Endothelial cell of umbilical vein (primary cell): ENCODE measurements around the gene GCAT. TPM values are rescaled to one million over a fixed set of nuclear protein-coding genes. Genes with fewer than 3 reads are reported as not detected.
A peak's percentile ranks its signal among the peaks of the same experiment; 100 is the strongest.

Experiments used
- BruUV-seq: library from RNA; stranded (reverse); fragments of 400-500 nt; replicated peaks from 2 replicates; lab custom pipeline; 2021; lab: Mats Ljungman, UMichigan
- CTCF ChIA-PET: fragments of 300-600, 350-600 bp; sonication (Branson Sonifier 250); formaldehyde crosslinking; loops from one replicate; lab custom pipeline; 2021; ENCODE audit warnings: antibody characterized with exemption, inconsistent platforms; lab: Charles Lee
- POLR2A ChIA-PET: fragments of 300-600, 350-600 bp; sonication (Branson Sonifier 250); formaldehyde crosslinking; loops from one replicate; lab custom pipeline; 2021; ENCODE audit warnings: antibody characterized with exemption, inconsistent platforms; lab: Charles Lee
- DNase-seq: peaks from one replicate; pipeline ENCODE4 v3.0.0-alpha.2; 2011; ENCODE audit warnings: low read depth, low spot score
- FAIRE-seq: peaks from 2 replicates; lab custom pipeline; 2011; peaks lifted over from hg19 to GRCh38; lab: Jason Lieb, UNC
- H2AFZ ChIP-seq: 2 replicates; pipeline ENCODE4 v1.6.0; 2012; ENCODE audit warnings: low read depth, low read length, control low read depth, inconsistent platforms
- H3K27ac ChIP-seq: 2 replicates; pipeline ENCODE4 v1.5.1; 2011; ENCODE audit warnings: low read depth, mild to moderate bottlenecking, control low read depth, low read length, moderate library complexity; ENCODE audit not compliant: insufficient read depth
- H3K27me3 ChIP-seq, 2 experiments: 2 replicates each; pipeline versions ENCODE4 v1.6.0 to v1.6.1; 2011; ENCODE audit warnings: low read length in 2 of 2, mixed read lengths in 1 of 2; ENCODE audit not compliant: control insufficient read depth in 2 of 2, insufficient read depth in 2 of 2
- H3K36me3 ChIP-seq, 2 experiments: 2 replicates in 1 of 2; 3 replicates in 1 of 2; pipeline ENCODE4 v1.5.1; 2011; ENCODE audit warnings: low read length in 2 of 2, mild to moderate bottlenecking in 1 of 2, moderate library complexity in 1 of 2; ENCODE audit not compliant: control insufficient read depth in 2 of 2, insufficient read depth in 2 of 2; ENCODE audit errors: extremely low read depth in 1 of 2
- H3K4me1 ChIP-seq: 3 replicates; pipeline ENCODE4 v1.5.1; 2011; ENCODE audit warnings: mild to moderate bottlenecking, low read length; ENCODE audit not compliant: control insufficient read depth, insufficient read depth; ENCODE audit errors: extremely low read depth
- H3K4me2 ChIP-seq: 2 replicates; pipeline ENCODE4 v1.6.1; 2011; ENCODE audit warnings: low read length, control low read depth, mixed read lengths; ENCODE audit not compliant: insufficient read depth
- H3K4me3 ChIP-seq, 3 experiments: fragments of 200-600 bp in 1 of 3; sonication (generic), shearing (Covaris generic) in 1 of 3; replicated peaks in 1 of 3; 2 replicates each; pipeline ENCODE4 v1.5.1; 2011 to 2016; ENCODE audit warnings: control low read depth in 3 of 3, low read length in 3 of 3, mild to moderate bottlenecking in 2 of 3, inconsistent platforms in 1 of 3, low read depth in 1 of 3, moderate library complexity in 1 of 3; ENCODE audit not compliant: insufficient read depth in 1 of 3
- H3K79me2 ChIP-seq: 2 replicates; pipeline ENCODE4 v1.6.0; 2012; ENCODE audit warnings: low read length, inconsistent platforms; ENCODE audit not compliant: control insufficient read depth, insufficient read depth
- H3K9ac ChIP-seq: replicated peaks from 2 replicates; pipeline ENCODE3; 2011; ENCODE audit warnings: low read length, control low read depth; ENCODE audit not compliant: insufficient read depth; ENCODE audit errors: extremely low read depth
- H3K9me1 ChIP-seq: replicated peaks from 3 replicates; pipeline ENCODE4 v1.6.0; 2011; ENCODE audit warnings: mild to moderate bottlenecking, low read length; ENCODE audit not compliant: control insufficient read depth, insufficient read depth; ENCODE audit errors: extremely low read depth
- H3K9me3 ChIP-seq: replicated peaks from 2 replicates; pipeline ENCODE4 v1.5.1; 2012; ENCODE audit warnings: low read length, inconsistent platforms; ENCODE audit not compliant: control insufficient read depth, insufficient read depth
- H4K20me1 ChIP-seq: replicated peaks from 2 replicates; pipeline ENCODE3; 2011; ENCODE audit warnings: mild to moderate bottlenecking, low read length; ENCODE audit not compliant: control insufficient read depth, insufficient read depth; ENCODE audit errors: extremely low read depth
- CTCF ChIP-seq, 2 donors: IDR thresholded peaks; 1 replicate in 1 of 2; 2 replicates in 1 of 2; pipeline ENCODE4 v1.5.1; 2011; ENCODE audit warnings: low read length in 2 of 2, mild to moderate bottlenecking in 2 of 2, moderate library complexity in 2 of 2, control low read depth in 1 of 2, inconsistent platforms in 1 of 2, low read depth in 1 of 2; ENCODE audit not compliant: insufficient read depth in 1 of 2; ENCODE audit errors: extremely low read depth in 1 of 2
- EZH2 ChIP-seq: IDR thresholded peaks from 2 replicates; pipeline ENCODE4 v1.6.1; 2012; ENCODE audit warnings: borderline replicate concordance, low read depth, mild to moderate bottlenecking, moderate library complexity, low read length, inconsistent platforms; ENCODE audit not compliant: severe bottlenecking
- FOS ChIP-seq: IDR thresholded peaks from 2 replicates; pipeline ENCODE4 v1.6.1; 2011; ENCODE audit warnings: mild to moderate bottlenecking, low read length, moderate library complexity, borderline replicate concordance; ENCODE audit not compliant: insufficient read depth
- GATA2 ChIP-seq: IDR thresholded peaks from 2 replicates; pipeline ENCODE4 v1.7.0; 2011; ENCODE audit warnings: low read depth, mild to moderate bottlenecking, moderate library complexity, mixed read lengths, low read length; ENCODE audit not compliant: insufficient read length, insufficient read depth
- JUN ChIP-seq: IDR thresholded peaks from 2 replicates; pipeline ENCODE4 v1.6.1; 2011; ENCODE audit warnings: borderline replicate concordance, low read depth; ENCODE audit not compliant: insufficient read length, insufficient read depth
- MAX ChIP-seq: IDR thresholded peaks from 2 replicates; pipeline ENCODE4 v1.6.1; 2011; ENCODE audit not compliant: insufficient read depth, insufficient read length
- MYC ChIP-seq: IDR thresholded peaks from one replicate; pipeline ENCODE4 v1.6.1; 2011; ENCODE audit warnings: mild to moderate bottlenecking, low read depth, low read length
- POLR2A ChIP-seq: IDR thresholded peaks from 2 replicates; pipeline ENCODE4 v1.6.1; 2012; ENCODE audit warnings: low read depth, mild to moderate bottlenecking, control low read depth, low read length
- POLR2AphosphoS5 ChIP-seq: IDR thresholded peaks from 2 replicates; pipeline ENCODE4 v1.6.1; 2012; ENCODE audit warnings: low read depth, mild to moderate bottlenecking, control low read depth, low read length, moderate library complexity; ENCODE audit not compliant: insufficient read depth
- dilution Hi-C: fragments of 300-500 bp; cut with MboI; formaldehyde crosslinking; loops from one replicate; pipeline ENCODE4 v1.15.0; 2019; ENCODE audit warnings: low sequenced_read_pairs; ENCODE audit not compliant: extremely low pct_ligation_motif_present
- intact Hi-C: fragments of 100-400 bp; cut with micrococcal nuclease; formaldehyde crosslinking; loops from one replicate; pipeline ENCODE4 v1.10.0; 2022
- polyA plus RNA-seq, 4 experiments: library from polyadenylated mRNA; depleted of rRNA in 3 of 4; stranded (reverse) in 3 of 4; unstranded in 1 of 4; fragments of >200 nt; gene quantifications; 2 replicates each; pipeline versions ENCODE4 v1.2.1 to v1.2.3, GENCODE V29; 2011 to 2012; ENCODE audit warnings: missing spikeins in 1 of 4
- total RNA-seq: library from RNA; stranded (reverse); gene quantifications from 2 replicates; pipeline ENCODE4 v1.2.3, GENCODE V29; 2021

Gene GCAT
- total and polyA plus RNA-seq, 2 donors (not counting 3 experiments of a cell fraction or from before 2014, with no cell fraction given) = 19.7 TPM

- TF ChIP-seq POLR2AphosphoS5 (no peak), POLR2A (no peak), MYC (no peak)
- no peak for FAIRE-seq
- H3K9me3 ChIP-seq = no peaks in the 10 kb centered on the region
- no peak overlapping the region for H2AFZ ChIP-seq
- H3K27ac ChIP-seq = no peak overlapping the region
- no peaks in the 10 kb centered on the region for H3K9me1 ChIP-seq
- dilution Hi-C loops = no loop called here
- ChIA-PET CTCF (interaction anchor here (0.7 to 1.4 kb wide), 4 partner anchors 13 to 120 kb away, joined by 3 read pairs; no protein-coding TSS in a partner anchor), POLR2A (no interaction called here)
- peaks cover 13% of the 10 kb centered on the region for H3K4me1 ChIP-seq
- H3K36me3 ChIP-seq = peaks cover 13 to 45% of the 10 kb centered on the region in 2 experiments
- no peaks in the 10 kb centered on the region for H3K79me2 ChIP-seq
- H3K9ac ChIP-seq = no peak overlapping the region
- H3K4me3 ChIP-seq = no peak overlapping the region
- DNase-seq = no peak
- no TSS peak for BruUV-seq
- no peaks in the 10 kb centered on the region for H3K27me3 ChIP-seq
- intact Hi-C loops = no loop called here
- no peaks in the 10 kb centered on the region for H4K20me1 ChIP-seq
- no peak overlapping the region for H3K4me2 ChIP-seq
Observed at GRCh38 chr22:37762389-37762836, 45.3 kb upstream of the GCAT start.

- Histone ChIP-seq H3K4me3 (no peak overlapping the region), H3K4me2 (no peak overlapping the region), H2AFZ (no peak overlapping the region), H3K27me3 (no peaks in the 10 kb centered on the region), H4K20me1 (no peaks in the 10 kb centered on the region), H3K9me3 (no peaks in the 10 kb centered on the region), H3K4me1 (peaks cover 11% of the 10 kb centered on the region), H3K9ac (no peak overlapping the region), H3K36me3 (peaks cover 8 to 44% of the 10 kb centered on the region in 2 experiments), H3K9me1 (no peaks in the 10 kb centered on the region), H3K79me2 (no peaks in the 10 kb centered on the region), H3K27ac (no peak overlapping the region)
- CTCF ChIA-PET = interaction anchor here (0.7 to 1.4 kb wide), 4 partner anchors 14 to 120 kb away, joined by 3 read pairs; no protein-coding TSS in a partner anchor
- FAIRE-seq (no peak), DNase-seq (no peak)
- intact Hi-C loops = no loop called here
- TF ChIP-seq MYC (no peak), EZH2 (no peak), MAX (no peak), GATA2 (no peak), JUN (no peak), POLR2AphosphoS5 (peak; percentile 19), FOS (no peak), CTCF (IDR thresholded peaks at IDR 0.05; ENCODE audit: extremely low read depth in 1 of 2, insufficient read depth in 1 of 2, low read depth in 1 of 2, low read length in 2 of 2) (no peak), POLR2A (no peak)
- no TSS peak for BruUV-seq
- dilution Hi-C loops = no loop called here
- POLR2A ChIA-PET = no interaction called here
Observed at GRCh38 chr22:37763012-37763411, 44.7 kb upstream of the GCAT start.
